ENCODE measurements around the gene MAML3.

GRCh38 chr4:140156529-140157171 lies 2.7 kb upstream of the MAML3 start:
- TF ChIP-seq, protein P1, sequence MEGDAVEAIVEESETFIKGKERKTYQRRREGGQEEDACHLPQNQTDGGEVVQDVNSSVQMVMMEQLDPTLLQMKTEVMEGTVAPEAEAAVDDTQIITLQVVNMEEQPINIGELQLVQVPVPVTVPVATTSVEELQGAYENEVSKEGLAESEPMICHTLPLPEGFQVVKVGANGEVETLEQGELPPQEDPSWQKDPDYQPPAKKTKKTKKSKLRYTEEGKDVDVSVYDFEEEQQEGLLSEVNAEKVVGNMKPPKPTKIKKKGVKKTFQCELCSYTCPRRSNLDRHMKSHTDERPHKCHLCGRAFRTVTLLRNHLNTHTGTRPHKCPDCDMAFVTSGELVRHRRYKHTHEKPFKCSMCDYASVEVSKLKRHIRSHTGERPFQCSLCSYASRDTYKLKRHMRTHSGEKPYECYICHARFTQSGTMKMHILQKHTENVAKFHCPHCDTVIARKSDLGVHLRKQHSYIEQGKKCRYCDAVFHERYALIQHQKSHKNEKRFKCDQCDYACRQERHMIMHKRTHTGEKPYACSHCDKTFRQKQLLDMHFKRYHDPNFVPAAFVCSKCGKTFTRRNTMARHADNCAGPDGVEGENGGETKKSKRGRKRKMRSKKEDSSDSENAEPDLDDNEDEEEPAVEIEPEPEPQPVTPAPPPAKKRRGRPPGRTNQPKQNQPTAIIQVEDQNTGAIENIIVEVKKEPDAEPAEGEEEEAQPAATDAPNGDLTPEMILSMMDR (conservative IDR thresholded peaks at IDR 0.05; ENCODE audit: low read depth in 2 of 2) = no peak
- no peak for TF ChIP-seq EZH2 (IDR thresholded peaks at IDR 0.05; ENCODE audit: low read depth, unreplicated experiment)
- no peak for TF ChIP-seq POLR2AphosphoS5 (IDR thresholded peaks at IDR 0.05; ENCODE audit: low read depth)
- TF ChIP-seq, protein P2, sequence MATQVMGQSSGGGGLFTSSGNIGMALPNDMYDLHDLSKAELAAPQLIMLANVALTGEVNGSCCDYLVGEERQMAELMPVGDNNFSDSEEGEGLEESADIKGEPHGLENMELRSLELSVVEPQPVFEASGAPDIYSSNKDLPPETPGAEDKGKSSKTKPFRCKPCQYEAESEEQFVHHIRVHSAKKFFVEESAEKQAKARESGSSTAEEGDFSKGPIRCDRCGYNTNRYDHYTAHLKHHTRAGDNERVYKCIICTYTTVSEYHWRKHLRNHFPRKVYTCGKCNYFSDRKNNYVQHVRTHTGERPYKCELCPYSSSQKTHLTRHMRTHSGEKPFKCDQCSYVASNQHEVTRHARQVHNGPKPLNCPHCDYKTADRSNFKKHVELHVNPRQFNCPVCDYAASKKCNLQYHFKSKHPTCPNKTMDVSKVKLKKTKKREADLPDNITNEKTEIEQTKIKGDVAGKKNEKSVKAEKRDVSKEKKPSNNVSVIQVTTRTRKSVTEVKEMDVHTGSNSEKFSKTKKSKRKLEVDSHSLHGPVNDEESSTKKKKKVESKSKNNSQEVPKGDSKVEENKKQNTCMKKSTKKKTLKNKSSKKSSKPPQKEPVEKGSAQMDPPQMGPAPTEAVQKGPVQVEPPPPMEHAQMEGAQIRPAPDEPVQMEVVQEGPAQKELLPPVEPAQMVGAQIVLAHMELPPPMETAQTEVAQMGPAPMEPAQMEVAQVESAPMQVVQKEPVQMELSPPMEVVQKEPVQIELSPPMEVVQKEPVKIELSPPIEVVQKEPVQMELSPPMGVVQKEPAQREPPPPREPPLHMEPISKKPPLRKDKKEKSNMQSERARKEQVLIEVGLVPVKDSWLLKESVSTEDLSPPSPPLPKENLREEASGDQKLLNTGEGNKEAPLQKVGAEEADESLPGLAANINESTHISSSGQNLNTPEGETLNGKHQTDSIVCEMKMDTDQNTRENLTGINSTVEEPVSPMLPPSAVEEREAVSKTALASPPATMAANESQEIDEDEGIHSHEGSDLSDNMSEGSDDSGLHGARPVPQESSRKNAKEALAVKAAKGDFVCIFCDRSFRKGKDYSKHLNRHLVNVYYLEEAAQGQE (IDR thresholded peaks at IDR 0.05; ENCODE audit: unreplicated experiment) = no peak
